A172 (cell line): ENCODE measurements around the gene SLC16A11. TPM values are rescaled to one million over a fixed set of nuclear protein-coding genes. Genes with fewer than 3 reads are reported as not detected.

Source experiments
- DNase-seq: peaks from one replicate; pipeline ENCODE4 v3.0.0-alpha.2; 2015; ENCODE audit warnings: low spot score
- total RNA-seq: library from RNA; depleted of rRNA; stranded (reverse); fragments of >200 nt; shearing (Covaris generic); gene quantifications from 2 replicates; pipeline ENCODE4 v1.2.3, GENCODE V29; 2014

The SLC16A11 gene
- total RNA-seq, 1 experiment from 2014 or later: not detected

DNA sequence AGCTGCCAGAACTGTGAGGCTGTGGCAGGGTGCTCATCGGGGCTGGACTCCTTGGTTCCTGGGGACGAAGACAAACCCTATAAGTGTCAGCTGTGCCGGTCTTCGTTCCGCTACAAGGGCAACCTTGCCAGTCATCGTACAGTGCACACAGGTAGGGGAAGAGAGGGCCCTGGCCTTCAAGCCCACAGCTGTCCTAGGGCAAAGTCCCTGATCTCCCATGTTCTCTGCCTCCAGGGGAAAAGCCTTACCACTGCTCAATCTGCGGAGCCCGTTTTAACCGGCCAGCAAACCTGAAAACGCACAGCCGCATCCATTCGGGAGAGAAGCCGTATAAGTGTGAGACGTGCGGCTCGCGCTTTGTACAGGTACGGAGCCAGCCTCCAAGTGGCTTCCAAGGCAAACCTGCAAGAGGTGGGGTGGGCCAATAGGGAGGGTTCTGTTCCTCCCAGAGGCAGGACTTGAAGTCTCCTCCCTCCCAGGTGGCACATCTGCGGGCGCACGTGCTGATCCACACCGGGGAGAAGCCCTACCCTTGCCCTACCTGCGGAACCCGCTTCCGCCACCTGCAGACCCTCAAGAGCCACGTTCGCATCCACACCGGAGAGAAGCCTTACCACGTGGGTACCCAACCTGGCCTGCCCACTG lies 17.3 kb downstream of the SLC16A11 start:
- no peak for DNase-seq

DNA sequence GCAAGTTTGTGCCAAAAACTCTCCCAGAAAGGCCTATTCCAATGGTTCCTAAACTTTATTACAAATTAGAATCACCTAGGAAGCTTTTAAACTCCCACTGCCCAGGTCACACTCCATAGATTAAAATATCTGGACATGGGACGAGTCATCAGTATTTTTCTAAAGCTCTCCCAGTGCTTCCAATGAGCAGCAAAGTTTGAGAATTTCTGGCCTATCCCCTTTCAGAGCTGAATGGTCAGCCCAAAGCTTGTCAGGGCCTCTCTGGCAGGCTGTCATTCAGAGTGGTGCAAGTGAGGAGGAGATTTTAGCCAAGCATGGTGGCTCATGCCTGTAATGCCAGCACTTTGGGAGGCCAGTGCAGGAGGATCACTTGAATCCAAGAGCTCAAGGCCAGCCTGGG lies 18.6 kb downstream of the SLC16A11 start:
- DNase-seq: no peak

GRCh38 chr17:7024402-7024785 lies 19.5 kb downstream of the SLC16A11 start:
- no peak for DNase-seq

DNA sequence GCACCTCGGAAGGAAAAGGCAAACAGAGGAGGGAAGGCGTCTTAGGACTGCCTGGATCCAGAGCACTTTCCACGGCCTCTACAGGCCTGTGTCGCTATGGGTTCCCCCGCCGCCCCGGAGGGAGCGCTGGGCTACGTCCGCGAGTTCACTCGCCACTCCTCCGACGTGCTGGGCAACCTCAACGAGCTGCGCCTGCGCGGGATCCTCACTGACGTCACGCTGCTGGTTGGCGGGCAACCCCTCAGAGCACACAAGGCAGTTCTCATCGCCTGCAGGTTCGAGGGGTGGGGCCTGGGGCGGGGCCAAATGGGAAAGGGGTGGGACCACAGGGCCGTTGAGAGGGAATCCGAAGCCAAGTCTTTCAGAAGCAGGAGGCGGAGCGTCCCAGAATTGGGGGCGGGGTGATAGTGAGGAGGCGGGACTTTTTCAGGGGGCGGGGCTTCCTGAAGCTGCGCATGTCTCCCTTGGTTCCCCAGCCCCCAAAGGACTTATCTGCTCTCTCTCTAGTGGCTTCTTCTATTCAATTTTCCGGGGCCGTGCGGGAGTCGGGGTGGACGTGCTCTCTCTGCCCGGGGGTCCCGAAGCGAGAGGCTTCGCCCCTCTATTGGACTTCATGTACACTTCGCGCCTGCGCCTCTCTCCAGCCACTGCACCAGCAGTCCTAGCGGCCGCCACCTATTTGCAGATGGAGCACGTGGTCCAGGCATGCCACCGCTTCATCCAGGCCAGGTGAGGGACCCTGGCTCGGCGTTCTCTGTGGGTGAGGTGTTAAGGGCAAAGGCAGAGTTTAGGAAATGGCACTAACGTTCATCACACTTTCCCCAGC lies 20.1 kb downstream of the SLC16A11 start:
- no peak for DNase-seq

GRCh38 chr17:7022781-7023571 lies 20.9 kb downstream of the SLC16A11 start, which contains the start of gene BCL6B:
BCL6B (plus strand) TSS chr17:7023050; CDS start chr17:7023672, 622 bp downstream.
- no peak for DNase-seq

GRCh38 chr17:7021993-7022778 lies 21.7 kb downstream of the SLC16A11 start:
- no peak for DNase-seq

- DNase-seq: no peak
These were observed 22.8 kb downstream of the SLC16A11 start for GRCh38 chr17:7020894-7021664.

DNA sequence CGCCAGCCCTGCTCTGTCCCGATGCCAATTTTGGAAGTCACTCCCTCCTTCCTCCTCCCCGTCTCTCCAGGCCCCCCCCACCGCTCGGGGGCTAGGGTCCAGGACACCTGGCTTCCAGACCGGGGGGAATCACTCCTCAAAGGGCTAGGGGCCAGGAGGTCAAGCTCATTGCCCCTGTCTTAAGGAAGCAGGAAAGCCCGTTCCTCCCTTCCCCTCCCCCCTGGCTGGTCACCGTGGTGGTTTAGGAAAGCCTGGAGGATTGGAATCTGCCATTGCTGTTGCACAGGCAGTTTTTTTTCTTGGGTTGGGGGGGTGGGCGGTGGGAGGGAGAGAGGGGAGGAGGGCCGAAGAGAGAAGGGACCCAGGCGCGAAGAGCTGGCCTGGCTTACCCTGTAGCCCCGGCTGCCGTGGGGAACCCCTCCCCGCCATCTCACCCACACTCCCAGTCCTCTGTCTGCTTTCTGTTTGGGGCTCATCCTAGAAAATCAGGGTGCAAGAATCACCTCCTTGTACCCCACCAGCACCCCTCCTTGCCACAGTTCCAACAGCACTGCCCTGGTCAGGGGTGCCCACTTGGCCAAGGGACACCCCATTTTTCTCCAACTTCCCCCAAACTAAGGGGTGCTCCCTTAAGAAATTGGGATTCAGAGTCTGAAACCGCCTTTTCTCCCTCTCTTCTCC lies 23.9 kb downstream of the SLC16A11 start:
- DNase-seq: no peak

GRCh38 chr17:7019367-7019766 lies 24.5 kb downstream of the SLC16A11 start:
- DNase-seq: no peak

GRCh38 chr17:7018331-7018964 lies 25.4 kb downstream of the SLC16A11 start:
- no peak for DNase-seq

DNA sequence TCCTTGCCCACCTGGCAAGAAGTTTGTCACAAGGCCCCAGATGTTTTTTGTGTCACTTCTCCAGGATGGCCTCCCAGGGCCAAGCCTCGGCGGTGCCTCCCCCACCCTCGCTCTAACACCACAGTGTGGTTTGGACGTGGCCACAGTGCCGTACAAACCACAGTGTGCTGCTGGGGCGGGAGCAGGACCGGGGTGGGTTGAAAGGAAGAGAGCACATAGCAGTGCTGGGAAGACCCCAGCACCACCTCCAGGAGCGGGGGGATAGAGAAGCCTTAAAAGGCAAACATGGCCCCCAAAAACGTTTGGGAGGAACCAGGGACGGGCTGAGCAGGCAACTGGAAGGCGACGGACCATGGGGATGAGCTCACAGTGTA lies 26.1 kb downstream of the SLC16A11 start:
- no peak for DNase-seq

- no peak for DNase-seq
These were observed 26.7 kb downstream of the SLC16A11 start for GRCh38 chr17:7016886-7017826.

DNA sequence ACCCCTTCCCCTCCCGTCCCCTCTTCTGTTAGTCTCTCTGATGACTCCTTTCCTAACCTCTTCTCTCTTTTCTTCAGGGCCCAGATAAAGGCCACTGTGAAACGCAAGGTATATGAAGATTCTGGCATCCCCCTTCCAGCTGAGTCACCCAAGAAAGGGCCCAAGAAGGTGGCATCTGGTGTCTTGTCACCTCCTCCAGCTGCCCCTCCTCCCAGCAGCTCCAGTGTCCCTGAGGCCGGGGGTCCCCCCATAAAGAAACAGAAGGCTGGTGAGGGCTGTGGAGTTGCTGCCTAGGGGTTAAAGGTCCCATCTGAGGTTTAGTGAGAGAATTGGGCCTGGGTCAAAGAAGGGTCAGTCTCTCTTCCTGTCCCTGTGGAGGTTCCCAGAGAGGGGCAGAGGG lies 27.5 kb downstream of the SLC16A11 start:
- DNase-seq: no peak

DNA sequence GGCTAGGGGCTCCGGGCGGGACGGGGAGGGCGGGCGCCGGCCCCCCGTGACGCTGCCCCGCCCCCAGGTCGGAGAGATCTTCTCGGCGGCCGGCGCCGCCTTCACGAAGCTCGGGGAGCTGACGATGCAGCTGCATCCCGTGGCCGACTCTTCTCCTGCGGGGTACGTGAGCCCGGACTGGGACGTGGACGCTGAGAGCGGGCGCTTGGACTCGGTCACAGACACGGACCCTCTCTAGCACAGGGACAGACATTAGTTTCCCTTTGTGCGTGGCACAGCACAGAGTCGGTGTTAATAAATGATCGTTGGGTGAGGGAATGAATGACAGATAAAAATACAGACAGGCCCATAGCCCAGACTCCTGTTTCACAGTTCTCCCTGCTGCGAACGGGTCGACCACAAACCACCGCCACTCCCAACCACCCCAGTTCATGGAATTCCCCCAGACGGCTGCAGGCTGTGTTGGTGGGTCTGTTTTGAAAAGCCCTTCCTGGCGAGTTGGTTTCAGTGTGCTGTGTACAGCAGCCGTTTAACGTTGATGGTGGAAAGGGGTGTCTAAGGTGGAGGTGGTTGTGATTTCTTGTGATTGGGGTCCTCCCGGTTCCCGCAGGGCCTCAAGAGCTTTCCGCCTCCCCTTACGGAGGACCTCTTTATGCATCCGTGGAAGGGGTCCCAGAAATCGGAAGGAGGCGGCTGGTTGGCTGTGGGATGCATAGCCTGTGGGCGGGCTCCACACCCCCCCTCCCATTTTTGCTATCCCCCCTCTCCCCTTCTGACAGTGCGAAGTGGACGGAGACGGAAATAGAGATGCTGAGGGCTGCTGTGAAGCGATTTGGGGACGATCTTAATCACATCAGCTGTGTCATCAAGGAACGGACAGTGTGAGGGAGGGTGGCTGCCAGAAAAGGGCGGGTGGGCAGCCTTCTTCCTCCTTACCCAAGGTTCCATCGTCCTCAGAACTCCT lies 28.6 kb downstream of the SLC16A11 start:
- peak; percentile 71 for DNase-seq

GRCh38 chr17:7014261-7014994 lies 29.5 kb downstream of the SLC16A11 start:
- peak; percentile 96 for DNase-seq

DNA sequence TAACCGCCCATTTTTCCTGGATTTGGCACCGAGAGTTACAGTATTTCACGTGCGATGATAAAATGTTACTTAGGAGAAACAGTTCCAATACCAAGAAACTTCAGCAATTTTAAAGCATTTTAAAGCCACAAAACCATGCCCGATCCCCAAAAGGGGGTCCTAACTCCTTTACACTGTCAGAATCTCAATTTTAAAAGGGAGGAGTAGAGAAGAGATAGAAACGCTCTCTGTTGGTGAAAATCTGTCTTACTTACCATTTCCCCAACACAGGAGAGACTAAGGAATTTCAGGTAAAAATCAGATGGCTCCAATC lies 32.0 kb downstream of the SLC16A11 start:
- no peak for DNase-seq

- no peak for DNase-seq
These were observed 32.5 kb downstream of the SLC16A11 start for GRCh38 chr17:7011415-7011814.
